A673 (cell line): ENCODE results near the gene HOXB8. TPM values are rescaled to one million over a fixed set of nuclear protein-coding genes. Genes with fewer than 3 reads are reported as not detected.

Source experiments
- BruUV-seq: library from RNA; stranded (reverse); fragments of 400-500 nt; replicated peaks from 2 replicates; lab custom pipeline; 2021; lab: Mats Ljungman, UMichigan
- CTCF ChIA-PET: fragments of 300-600 bp; sonication (Branson Sonifier 250); formaldehyde crosslinking; loops from one replicate; lab custom pipeline; 2022; ENCODE audit warnings: antibody characterized with exemption; lab: Charles Lee
- POLR2A ChIA-PET: fragments of 300-600 bp; sonication (Branson Sonifier 250); formaldehyde crosslinking; loops from one replicate; lab custom pipeline; 2022; ENCODE audit warnings: antibody characterized with exemption; ENCODE audit not compliant: low non-redundant PET; lab: Charles Lee
- DNase-seq: peaks from one replicate; pipeline ENCODE4 v3.0.0-alpha.2; 2015; ENCODE audit warnings: low spot score
- H3K27ac ChIP-seq: fragments of 200-600 bp; sonication (generic); 2 replicates; pipeline ENCODE4 v1.5.1; 2016; ENCODE audit warnings: mixed run types, low read depth, mild to moderate bottlenecking, mixed read lengths, antibody characterized with exemption, low read length; ENCODE audit not compliant: poor library complexity, severe bottlenecking
- H3K27me3 ChIP-seq: fragments of 200-600 bp; sonication (generic); replicated peaks from 2 replicates; pipeline ENCODE4 v1.6.1; 2017; ENCODE audit warnings: mixed run types, low read depth, mild to moderate bottlenecking, mixed read lengths, antibody characterized with exemption, low read length; ENCODE audit not compliant: insufficient read depth, poor library complexity
- H3K36me3 ChIP-seq: fragments of 200-600 bp; sonication (generic); 2 replicates; pipeline ENCODE4 v1.6.1; 2016; ENCODE audit warnings: mixed run types, mild to moderate bottlenecking, mixed read lengths, antibody characterized with exemption, low read length; ENCODE audit not compliant: insufficient read depth, poor library complexity, severe bottlenecking
- H3K4me1 ChIP-seq: fragments of 200-600 bp; sonication (generic); 2 replicates; pipeline ENCODE4 v1.6.1; 2017; ENCODE audit warnings: mixed run types, mild to moderate bottlenecking, mixed read lengths, antibody characterized with exemption, low read length; ENCODE audit not compliant: insufficient read depth, poor library complexity, severe bottlenecking
- H3K4me3 ChIP-seq: fragments of 200-600 bp; sonication (generic); 2 replicates; pipeline ENCODE4 v1.5.1; 2016; ENCODE audit warnings: low read depth, mixed run types, mild to moderate bottlenecking, mixed read lengths, low read length; ENCODE audit not compliant: poor library complexity, severe bottlenecking
- H3K9me3 ChIP-seq: fragments of 200-600 bp; sonication (generic); 2 replicates; pipeline ENCODE4 v1.6.1; 2016; ENCODE audit warnings: mixed run types, low read depth, mild to moderate bottlenecking, mixed read lengths, antibody characterized with exemption, low read length; ENCODE audit not compliant: poor library complexity, severe bottlenecking
- EZH2 ChIP-seq: fragments of 200-600 bp; sonication (generic); IDR thresholded peaks from 2 replicates; pipeline ENCODE4 v1.6.1; 2017; ENCODE audit warnings: borderline replicate concordance, low read depth, mild to moderate bottlenecking, mixed read lengths, antibody characterized with exemption, low read length; ENCODE audit not compliant: poor library complexity, severe bottlenecking
- intact Hi-C: fragments of 100-400 bp; cut with micrococcal nuclease; formaldehyde crosslinking; loops from one replicate; pipeline ENCODE4 v1.10.0; 2022; ENCODE audit not compliant: unreplicated experiment
- total RNA-seq: library from RNA; stranded (reverse); gene quantifications from 2 replicates; pipeline ENCODE4 v1.2.3, GENCODE V29; 2021
- TF ChIP-seq, protein P1 (sequence below): fragments of 300-800, 200-600 bp; sonication (generic); conservative IDR thresholded peaks from 2 replicates; pipeline ENCODE4 v1.5.1; 2017; ENCODE audit warnings: low read depth, mild to moderate bottlenecking, antibody characterized with exemption, low read length, moderate library complexity, mixed read lengths

The HOXB8 gene
- total RNA-seq, 1 experiment from 2014 or later, result 13.1 TPM

DNA sequence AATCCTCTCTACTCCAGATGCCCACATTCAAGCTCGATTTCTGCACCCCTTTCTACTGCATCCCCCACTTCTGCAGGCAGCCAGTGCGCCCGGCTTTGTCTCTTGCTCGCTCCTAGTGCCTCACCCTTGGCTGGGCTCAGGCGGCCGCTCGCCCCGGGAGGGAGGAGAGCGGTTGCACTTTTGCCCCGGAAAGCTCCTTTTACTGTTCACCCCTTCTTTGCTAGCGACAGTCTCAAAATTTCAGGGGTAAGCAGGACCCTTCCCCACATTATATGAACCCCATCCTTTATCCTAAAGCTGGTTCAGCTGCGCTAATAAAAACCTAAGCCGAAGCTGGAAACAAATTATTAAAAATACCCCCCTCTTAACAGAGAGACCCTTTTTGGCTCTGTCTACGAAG is 22.5 kb downstream of the HOXB8 start:
- POLR2A ChIA-PET, result no interaction called here
- TF ChIP-seq EZH2, result no peak
- TF ChIP-seq, protein P1, sequence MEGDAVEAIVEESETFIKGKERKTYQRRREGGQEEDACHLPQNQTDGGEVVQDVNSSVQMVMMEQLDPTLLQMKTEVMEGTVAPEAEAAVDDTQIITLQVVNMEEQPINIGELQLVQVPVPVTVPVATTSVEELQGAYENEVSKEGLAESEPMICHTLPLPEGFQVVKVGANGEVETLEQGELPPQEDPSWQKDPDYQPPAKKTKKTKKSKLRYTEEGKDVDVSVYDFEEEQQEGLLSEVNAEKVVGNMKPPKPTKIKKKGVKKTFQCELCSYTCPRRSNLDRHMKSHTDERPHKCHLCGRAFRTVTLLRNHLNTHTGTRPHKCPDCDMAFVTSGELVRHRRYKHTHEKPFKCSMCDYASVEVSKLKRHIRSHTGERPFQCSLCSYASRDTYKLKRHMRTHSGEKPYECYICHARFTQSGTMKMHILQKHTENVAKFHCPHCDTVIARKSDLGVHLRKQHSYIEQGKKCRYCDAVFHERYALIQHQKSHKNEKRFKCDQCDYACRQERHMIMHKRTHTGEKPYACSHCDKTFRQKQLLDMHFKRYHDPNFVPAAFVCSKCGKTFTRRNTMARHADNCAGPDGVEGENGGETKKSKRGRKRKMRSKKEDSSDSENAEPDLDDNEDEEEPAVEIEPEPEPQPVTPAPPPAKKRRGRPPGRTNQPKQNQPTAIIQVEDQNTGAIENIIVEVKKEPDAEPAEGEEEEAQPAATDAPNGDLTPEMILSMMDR, result no peak
- intact Hi-C loops, result no loop called here
- Histone ChIP-seq H3K27me3 (no peaks in the 10 kb centered on the region), H3K36me3 (peaks cover 12% of the 10 kb centered on the region), H3K4me3 (no peak overlapping the region), H3K4me1 (peaks cover 48% of the 10 kb centered on the region), H3K27ac (no peak overlapping the region), H3K9me3 (no peaks in the 10 kb centered on the region)
- no TSS peak for BruUV-seq
- DNase-seq, result no peak
- CTCF ChIA-PET, result interaction anchor here (0.7 to 1.5 kb wide), 5 partner anchors 9 to 284 kb away, joined by 3 read pairs; no protein-coding TSS in a partner anchor

DNA sequence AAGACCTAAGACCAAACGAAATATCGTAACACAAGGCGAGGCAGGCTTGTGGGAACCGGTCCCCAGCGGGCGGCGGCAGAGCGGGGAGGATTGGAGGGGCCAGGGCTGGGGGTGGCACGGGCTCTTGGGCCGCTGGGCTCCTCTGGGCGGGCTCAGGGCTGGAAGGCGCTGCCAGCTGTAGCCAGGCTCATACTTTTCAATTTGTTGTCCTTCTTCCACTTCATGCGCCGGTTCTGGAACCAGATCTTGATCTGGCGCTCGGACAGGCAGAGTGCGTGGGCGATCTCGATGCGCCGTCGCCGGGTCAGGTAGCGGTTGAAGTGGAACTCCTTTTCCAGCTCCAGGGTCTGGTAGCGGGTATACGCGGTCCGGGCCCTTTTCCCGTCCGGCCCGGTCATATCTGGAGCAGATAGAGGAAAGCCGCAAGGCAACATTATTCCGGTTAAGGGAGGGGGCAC is 23.0 kb downstream of the HOXB8 start:
- TF ChIP-seq EZH2, result no peak
- TF ChIP-seq, protein P1, result no peak
- no peak overlapping the region for H3K4me3 ChIP-seq
- H3K9me3 ChIP-seq, result no peaks in the 10 kb centered on the region
- CTCF ChIA-PET, result interaction anchor here (1.5 kb wide), 1 partner anchor 8 kb away, joined by 3 read pairs; no protein-coding TSS in a partner anchor
- POLR2A ChIA-PET, result no interaction called here
- no TSS peak for BruUV-seq
- H3K27me3 ChIP-seq, result no peaks in the 10 kb centered on the region
- intact Hi-C loops, result no loop called here
- no peak overlapping the region for H3K27ac ChIP-seq
- peaks cover 12% of the 10 kb centered on the region for H3K36me3 ChIP-seq
- DNase-seq, result no peak
- H3K4me1 ChIP-seq, result peaks cover 48% of the 10 kb centered on the region

DNA sequence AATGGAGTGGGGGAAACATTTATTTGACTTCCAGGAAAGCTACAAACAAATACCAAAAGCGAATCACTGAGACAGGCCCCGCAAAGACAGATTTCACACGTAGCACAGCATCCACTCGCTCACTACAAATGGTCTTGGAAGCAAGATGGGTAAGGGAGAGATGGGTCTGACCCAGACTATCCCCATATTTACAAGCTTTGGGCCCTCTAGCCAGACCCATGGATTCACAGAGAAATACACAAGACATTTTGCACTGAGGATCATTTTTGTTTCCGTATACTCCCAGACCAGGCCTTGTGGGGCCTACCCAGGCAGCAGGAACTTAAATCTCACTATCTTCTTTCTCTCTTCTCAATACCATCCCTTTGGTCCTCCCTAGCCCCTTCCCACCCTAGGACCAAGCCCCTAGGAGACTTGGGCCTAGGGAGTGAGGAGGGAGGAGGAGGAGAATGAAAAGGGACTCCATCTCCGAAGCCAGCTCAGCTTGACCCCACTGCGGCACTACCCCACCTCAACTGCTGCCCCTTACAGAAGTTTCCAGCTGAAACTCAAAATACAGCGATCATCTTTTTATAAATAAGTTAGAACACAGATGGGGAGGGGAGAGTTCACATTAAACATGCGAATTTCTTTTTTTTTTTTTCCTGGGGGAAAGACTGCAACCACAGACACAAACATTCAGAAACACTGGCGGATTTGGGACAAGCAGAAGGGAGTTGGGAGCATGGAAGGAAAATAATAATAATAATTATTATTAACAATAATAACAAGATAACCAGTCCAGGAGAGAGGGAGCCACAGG is 23.6 kb downstream of the HOXB8 start:
- no peak for DNase-seq
- Histone ChIP-seq H3K27me3 (no peaks in the 10 kb centered on the region), H3K27ac (peak overlapping the region; percentile 33), H3K36me3 (peaks cover 12% of the 10 kb centered on the region), H3K4me1 (peaks cover 49% of the 10 kb centered on the region), H3K9me3 (no peaks in the 10 kb centered on the region), H3K4me3 (no peak overlapping the region)
- no TSS peak for BruUV-seq
- CTCF ChIA-PET, result no interaction called here
- POLR2A ChIA-PET, result no interaction called here
- intact Hi-C loops, result no loop called here
- TF ChIP-seq EZH2, result no peak
- TF ChIP-seq, protein P1, result no peak
